Cardiac fibroblast (primary cell): ENCODE measurements around the gene ATP1A2.

ENCODE experiments used
- DNase-seq, 2 donors: peaks; one replicate each; pipeline versions ENCODE4 v3.0.0 to v3.0.0-alpha.2; 2010; ENCODE audit warnings: low read depth in 2 of 2
- H3K4me3 ChIP-seq, 2 donors: replicated peaks in 1 of 2; 1 replicate in 1 of 2; 2 replicates in 1 of 2; pipeline ENCODE4 v1.5.1; 2011; ENCODE audit warnings: low read depth in 2 of 2, low read length in 2 of 2, mild to moderate bottlenecking in 2 of 2, moderate library complexity in 1 of 2
- TF ChIP-seq, protein P1 (sequence below): IDR thresholded peaks from one replicate; pipeline ENCODE4 v1.5.1; 2011; ENCODE audit warnings: low read depth, mild to moderate bottlenecking, low read length, inconsistent platforms

ATP1A2 gene

GRCh38 chr1:160116283-160117147 lies 956 bp downstream of the ATP1A2 start:
- TF ChIP-seq, protein P1, sequence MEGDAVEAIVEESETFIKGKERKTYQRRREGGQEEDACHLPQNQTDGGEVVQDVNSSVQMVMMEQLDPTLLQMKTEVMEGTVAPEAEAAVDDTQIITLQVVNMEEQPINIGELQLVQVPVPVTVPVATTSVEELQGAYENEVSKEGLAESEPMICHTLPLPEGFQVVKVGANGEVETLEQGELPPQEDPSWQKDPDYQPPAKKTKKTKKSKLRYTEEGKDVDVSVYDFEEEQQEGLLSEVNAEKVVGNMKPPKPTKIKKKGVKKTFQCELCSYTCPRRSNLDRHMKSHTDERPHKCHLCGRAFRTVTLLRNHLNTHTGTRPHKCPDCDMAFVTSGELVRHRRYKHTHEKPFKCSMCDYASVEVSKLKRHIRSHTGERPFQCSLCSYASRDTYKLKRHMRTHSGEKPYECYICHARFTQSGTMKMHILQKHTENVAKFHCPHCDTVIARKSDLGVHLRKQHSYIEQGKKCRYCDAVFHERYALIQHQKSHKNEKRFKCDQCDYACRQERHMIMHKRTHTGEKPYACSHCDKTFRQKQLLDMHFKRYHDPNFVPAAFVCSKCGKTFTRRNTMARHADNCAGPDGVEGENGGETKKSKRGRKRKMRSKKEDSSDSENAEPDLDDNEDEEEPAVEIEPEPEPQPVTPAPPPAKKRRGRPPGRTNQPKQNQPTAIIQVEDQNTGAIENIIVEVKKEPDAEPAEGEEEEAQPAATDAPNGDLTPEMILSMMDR = no peak
- peak; percentile 30 to 49 for DNase-seq
- H3K4me3 ChIP-seq = no peak overlapping the region

- DNase-seq = no peak
- TF ChIP-seq, protein P1 = no peak
- H3K4me3 ChIP-seq = no peak overlapping the region
Observed at GRCh38 chr1:160117300-160117699, 1.7 kb downstream of the ATP1A2 start.

DNA sequence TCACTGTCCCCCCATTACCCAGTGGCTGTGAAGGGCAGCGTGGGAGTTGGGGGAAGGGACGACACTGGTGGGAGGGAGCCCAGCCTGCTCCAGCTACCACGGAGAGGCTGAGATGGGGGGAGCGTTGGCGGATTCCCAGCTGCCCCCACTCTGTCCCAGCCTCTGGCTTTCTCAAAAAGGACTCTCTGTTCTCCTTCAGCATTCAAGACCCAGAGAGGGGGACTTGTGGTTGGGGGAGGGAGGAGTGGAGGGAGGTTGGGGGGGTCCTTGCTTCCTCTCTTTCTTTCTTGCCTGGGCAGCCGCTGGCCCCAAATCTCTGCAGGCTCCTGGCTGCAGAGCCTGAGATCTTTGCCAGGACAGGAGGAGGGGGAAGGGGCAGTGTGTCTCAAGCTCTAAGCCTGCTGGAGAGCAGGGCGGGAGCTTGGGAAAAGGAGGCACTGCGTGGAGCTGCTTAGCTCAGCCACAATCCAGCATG lies 2.2 kb downstream of the ATP1A2 start:
- TF ChIP-seq, protein P1 = no peak
- DNase-seq = peak in 1 of 2 donors; percentile 58
- no peak overlapping the region for H3K4me3 ChIP-seq

- TF ChIP-seq, protein P1 = no peak
- DNase-seq = no peak
- H3K4me3 ChIP-seq = no peak overlapping the region
Observed at GRCh38 chr1:160118928-160119327, 3.4 kb downstream of the ATP1A2 start.

- no peak for DNase-seq
- H3K4me3 ChIP-seq = no peak overlapping the region
- TF ChIP-seq, protein P1 = no peak
Observed at GRCh38 chr1:160120797-160121196, 5.2 kb downstream of the ATP1A2 start.

- TF ChIP-seq, protein P1 = no peak
- DNase-seq = no peak
Observed at GRCh38 chr1:160121388-160121787, 5.8 kb downstream of the ATP1A2 start.

More at GRCh38 chr1:160121388-160121787, 5.8 kb downstream of the ATP1A2 start:
- no peak overlapping the region for H3K4me3 ChIP-seq
